Measurements from ENCODE around the gene TSPAN11. TPM values are rescaled to one million over a fixed set of nuclear protein-coding genes. Genes with fewer than 3 reads are reported as not detected.

The TSPAN11 gene
- total and polyA plus RNA-seq, 4 donors, result 0.13 to 1.2 (median 0.44) TPM

GRCh38 chr12:30977537-30978349, 51.2 kb downstream of the TSPAN11 start:
- 80% methylated on average over 7 of the region's 7 CpGs for WGBS
- H3K27me3 ChIP-seq (ENCODE audit: control insufficient read depth in 4 of 4, insufficient read depth in 4 of 4, low read length in 3 of 4), result peaks cover 0 to 4% (median 0%) of the 10 kb centered on the region in 4 donors
- TF ChIP-seq EGR1 (IDR thresholded peaks at IDR 0.05; ENCODE audit: low read depth in 2 of 2), result no peak
- no peak for TF ChIP-seq SP1 (IDR thresholded peaks at IDR 0.05)
- no peak for TF ChIP-seq RAD21 (IDR thresholded peaks at IDR 0.05)
- TF ChIP-seq GABPA (IDR thresholded peaks at IDR 0.05 in 1 of 2, conservative IDR thresholded peaks at IDR 0.05 in 1 of 2), result no peak
- TF ChIP-seq ATF3 (IDR thresholded peaks at IDR 0.05), result no peak
- TF ChIP-seq FOXA2 (IDR thresholded peaks at IDR 0.05), result no peak
- no peak for TF ChIP-seq HNF4G (IDR thresholded peaks at IDR 0.05)
- TF ChIP-seq CTCF (IDR thresholded peaks at IDR 0.05; ENCODE audit: low read depth, low read length, missing input control), result no peak
- TF ChIP-seq, protein P1, sequence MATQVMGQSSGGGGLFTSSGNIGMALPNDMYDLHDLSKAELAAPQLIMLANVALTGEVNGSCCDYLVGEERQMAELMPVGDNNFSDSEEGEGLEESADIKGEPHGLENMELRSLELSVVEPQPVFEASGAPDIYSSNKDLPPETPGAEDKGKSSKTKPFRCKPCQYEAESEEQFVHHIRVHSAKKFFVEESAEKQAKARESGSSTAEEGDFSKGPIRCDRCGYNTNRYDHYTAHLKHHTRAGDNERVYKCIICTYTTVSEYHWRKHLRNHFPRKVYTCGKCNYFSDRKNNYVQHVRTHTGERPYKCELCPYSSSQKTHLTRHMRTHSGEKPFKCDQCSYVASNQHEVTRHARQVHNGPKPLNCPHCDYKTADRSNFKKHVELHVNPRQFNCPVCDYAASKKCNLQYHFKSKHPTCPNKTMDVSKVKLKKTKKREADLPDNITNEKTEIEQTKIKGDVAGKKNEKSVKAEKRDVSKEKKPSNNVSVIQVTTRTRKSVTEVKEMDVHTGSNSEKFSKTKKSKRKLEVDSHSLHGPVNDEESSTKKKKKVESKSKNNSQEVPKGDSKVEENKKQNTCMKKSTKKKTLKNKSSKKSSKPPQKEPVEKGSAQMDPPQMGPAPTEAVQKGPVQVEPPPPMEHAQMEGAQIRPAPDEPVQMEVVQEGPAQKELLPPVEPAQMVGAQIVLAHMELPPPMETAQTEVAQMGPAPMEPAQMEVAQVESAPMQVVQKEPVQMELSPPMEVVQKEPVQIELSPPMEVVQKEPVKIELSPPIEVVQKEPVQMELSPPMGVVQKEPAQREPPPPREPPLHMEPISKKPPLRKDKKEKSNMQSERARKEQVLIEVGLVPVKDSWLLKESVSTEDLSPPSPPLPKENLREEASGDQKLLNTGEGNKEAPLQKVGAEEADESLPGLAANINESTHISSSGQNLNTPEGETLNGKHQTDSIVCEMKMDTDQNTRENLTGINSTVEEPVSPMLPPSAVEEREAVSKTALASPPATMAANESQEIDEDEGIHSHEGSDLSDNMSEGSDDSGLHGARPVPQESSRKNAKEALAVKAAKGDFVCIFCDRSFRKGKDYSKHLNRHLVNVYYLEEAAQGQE (IDR thresholded peaks at IDR 0.05), result no peak
- TF ChIP-seq TAF1 (conservative IDR thresholded peaks at IDR 0.05), result no peak

DNA sequence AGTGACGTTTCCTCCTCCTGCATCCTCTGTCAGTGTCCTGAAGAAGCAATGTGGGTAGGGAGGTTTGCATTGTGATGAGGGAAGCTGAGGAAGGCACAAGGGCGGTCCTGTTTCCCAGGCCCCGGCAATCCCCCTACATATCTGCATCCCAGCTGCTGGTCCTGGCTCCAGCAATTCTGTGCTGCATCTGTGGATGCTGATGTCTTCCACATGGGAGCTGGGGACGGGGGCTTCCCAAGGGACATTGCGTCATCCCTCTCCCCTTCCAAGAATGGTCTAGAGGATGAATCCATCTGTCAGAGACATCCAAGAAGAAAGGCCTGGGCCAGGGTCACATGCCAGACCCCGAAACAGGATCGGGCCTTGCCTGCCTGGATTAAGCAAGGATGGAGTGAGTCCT, 52.1 kb downstream of the TSPAN11 start:
- Histone ChIP-seq H3K27ac (ENCODE audit: low read depth in 1 of 2, low read length in 2 of 2) (no peak overlapping the region), H3K36me3 (ENCODE audit: control insufficient read depth in 4 of 4, insufficient read depth in 3 of 4, low read depth in 1 of 4, low read length in 3 of 4) (no peaks in the 10 kb centered on the region), H3K27me3 (ENCODE audit: control insufficient read depth in 4 of 4, insufficient read depth in 4 of 4, low read length in 3 of 4) (no peaks in the 10 kb centered on the region), H3K4me1 (ENCODE audit: control insufficient read depth in 4 of 4, insufficient read depth in 4 of 4, low read length in 3 of 4) (no peaks in the 10 kb centered on the region), H3K4me3 (ENCODE audit: low read depth in 1 of 3, low read length in 3 of 3) (no peak overlapping the region), H3K9me3 (ENCODE audit: control insufficient read depth in 4 of 4, low read length in 3 of 4) (no peaks in the 10 kb centered on the region), H3K9ac (ENCODE audit: low read depth in 1 of 2, low read length in 2 of 2) (no peak overlapping the region)
- no peak for DNase-seq (ENCODE audit: low spot score)
- WGBS, result 87% methylated on average over 7 of the region's 7 CpGs
- TF ChIP-seq, protein P1 (IDR thresholded peaks at IDR 0.05), result no peak
- TF ChIP-seq, protein P2, sequence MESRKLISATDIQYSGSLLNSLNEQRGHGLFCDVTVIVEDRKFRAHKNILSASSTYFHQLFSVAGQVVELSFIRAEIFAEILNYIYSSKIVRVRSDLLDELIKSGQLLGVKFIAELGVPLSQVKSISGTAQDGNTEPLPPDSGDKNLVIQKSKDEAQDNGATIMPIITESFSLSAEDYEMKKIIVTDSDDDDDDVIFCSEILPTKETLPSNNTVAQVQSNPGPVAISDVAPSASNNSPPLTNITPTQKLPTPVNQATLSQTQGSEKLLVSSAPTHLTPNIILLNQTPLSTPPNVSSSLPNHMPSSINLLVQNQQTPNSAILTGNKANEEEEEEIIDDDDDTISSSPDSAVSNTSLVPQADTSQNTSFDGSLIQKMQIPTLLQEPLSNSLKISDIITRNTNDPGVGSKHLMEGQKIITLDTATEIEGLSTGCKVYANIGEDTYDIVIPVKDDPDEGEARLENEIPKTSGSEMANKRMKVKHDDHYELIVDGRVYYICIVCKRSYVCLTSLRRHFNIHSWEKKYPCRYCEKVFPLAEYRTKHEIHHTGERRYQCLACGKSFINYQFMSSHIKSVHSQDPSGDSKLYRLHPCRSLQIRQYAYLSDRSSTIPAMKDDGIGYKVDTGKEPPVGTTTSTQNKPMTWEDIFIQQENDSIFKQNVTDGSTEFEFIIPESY (IDR thresholded peaks at IDR 0.05), result no peak
- no peak for TF ChIP-seq HNF4G (IDR thresholded peaks at IDR 0.05)
- TF ChIP-seq SP1 (IDR thresholded peaks at IDR 0.05), result no peak
- TF ChIP-seq ATF3 (IDR thresholded peaks at IDR 0.05), result no peak
- TF ChIP-seq HNF4A (conservative IDR thresholded peaks at IDR 0.05), result no peak
- TF ChIP-seq JUND (IDR thresholded peaks at IDR 0.05), result no peak
- TF ChIP-seq FOXA2 (IDR thresholded peaks at IDR 0.05), result no peak
- TF ChIP-seq GABPA (IDR thresholded peaks at IDR 0.05 in 1 of 2, conservative IDR thresholded peaks at IDR 0.05 in 1 of 2), result no peak
- no peak for TF ChIP-seq YY1 (IDR thresholded peaks at IDR 0.05)
- no peak for TF ChIP-seq CTCF (IDR thresholded peaks at IDR 0.05; ENCODE audit: low read depth, low read length, missing input control)
- TF ChIP-seq FOXA1 (IDR thresholded peaks at IDR 0.05), result no peak

More at GRCh38 chr12:30977537-30978349, 51.2 kb downstream of the TSPAN11 start:
- Histone ChIP-seq H3K9me3 (ENCODE audit: control insufficient read depth in 4 of 4, low read length in 3 of 4) (no peaks in the 10 kb centered on the region), H3K4me1 (ENCODE audit: control insufficient read depth in 4 of 4, insufficient read depth in 4 of 4, low read length in 3 of 4) (no peaks in the 10 kb centered on the region), H3K9ac (ENCODE audit: low read depth in 1 of 2, low read length in 2 of 2) (no peak overlapping the region), H3K4me3 (ENCODE audit: low read depth in 1 of 3, low read length in 3 of 3) (no peak overlapping the region), H3K27ac (ENCODE audit: low read depth in 1 of 2, low read length in 2 of 2) (no peak overlapping the region), H3K36me3 (ENCODE audit: control insufficient read depth in 4 of 4, insufficient read depth in 3 of 4, low read depth in 1 of 4, low read length in 3 of 4) (no peaks in the 10 kb centered on the region)
- DNase-seq (ENCODE audit: low spot score), result no peak
